ENCODE measurements around the gene NTN1. TPM values are rescaled to one million over a fixed set of nuclear protein-coding genes. Genes with fewer than 3 reads are reported as not detected.

The NTN1 gene
- total RNA-seq, 1 donor from 2014 or later: 4.1 TPM

GRCh38 chr17:9218911-9219310, 197.6 kb downstream of the NTN1 start:
- no peak for TF ChIP-seq CTCF (IDR thresholded peaks at IDR 0.05)
- Histone ChIP-seq H3K27ac (no peak overlapping the region), H3K36me3 (no peaks in the 10 kb centered on the region), H3K9me3 (peaks cover 10% of the 10 kb centered on the region), H3K4me1 (no peaks in the 10 kb centered on the region), H3K27me3 (no peaks in the 10 kb centered on the region), H3K4me3 (no peak overlapping the region)
- intact Hi-C loops (cut with DNase I): no loop called here
- ATAC-seq: no peak
- DNase-seq: no peak

GRCh38 chr17:9219631-9220397, 198.5 kb downstream of the NTN1 start:
- intact Hi-C loops (cut with DNase I): no loop called here
- no peaks in the 10 kb centered on the region for H3K36me3 ChIP-seq
- DNase-seq (no peak), ATAC-seq (no peak)
- no peaks in the 10 kb centered on the region for H3K27me3 ChIP-seq
- TF ChIP-seq CTCF (IDR thresholded peaks at IDR 0.05): no peak
- no peaks in the 10 kb centered on the region for H3K4me1 ChIP-seq
- H3K9me3 ChIP-seq: peaks cover 10% of the 10 kb centered on the region
- H3K4me3 ChIP-seq: no peak overlapping the region
- H3K27ac ChIP-seq: no peak overlapping the region

- Histone ChIP-seq H3K36me3 (no peaks in the 10 kb centered on the region), H3K4me3 (no peak overlapping the region), H3K4me1 (no peaks in the 10 kb centered on the region), H3K27ac (no peak overlapping the region), H3K27me3 (no peaks in the 10 kb centered on the region), H3K9me3 (peaks cover 6% of the 10 kb centered on the region)
- TF ChIP-seq CTCF (IDR thresholded peaks at IDR 0.05): no peak
- DNase-seq (no peak), ATAC-seq (no peak)
- intact Hi-C loops (cut with DNase I): no loop called here
Measured at GRCh38 chr17:9220398-9221146, 199.3 kb downstream of the NTN1 start.

- TF ChIP-seq CTCF (IDR thresholded peaks at IDR 0.05): no peak
- no peaks in the 10 kb centered on the region for H3K4me1 ChIP-seq
- H3K4me3 ChIP-seq: no peak overlapping the region
- no peak overlapping the region for H3K27ac ChIP-seq
- no peaks in the 10 kb centered on the region for H3K27me3 ChIP-seq
- intact Hi-C loops (cut with DNase I): no loop called here
- no peak for ATAC-seq
- DNase-seq: no peak
- no peaks in the 10 kb centered on the region for H3K9me3 ChIP-seq
- no peaks in the 10 kb centered on the region for H3K36me3 ChIP-seq
Measured at GRCh38 chr17:9221147-9221921, 200.0 kb downstream of the NTN1 start.

- Histone ChIP-seq H3K27ac (no peak overlapping the region), H3K4me3 (no peak overlapping the region), H3K27me3 (no peaks in the 10 kb centered on the region), H3K9me3 (no peaks in the 10 kb centered on the region), H3K4me1 (no peaks in the 10 kb centered on the region), H3K36me3 (no peaks in the 10 kb centered on the region)
- no peak for TF ChIP-seq CTCF (IDR thresholded peaks at IDR 0.05)
- intact Hi-C loops (cut with DNase I): no loop called here
- ATAC-seq (no peak), DNase-seq (no peak)
Measured at GRCh38 chr17:9221922-9222180, 200.5 kb downstream of the NTN1 start.

All from upper lobe of right lung (tissue), 1 donor.